Measurements from ENCODE around the gene SOX8.

The SOX8 gene

DNA sequence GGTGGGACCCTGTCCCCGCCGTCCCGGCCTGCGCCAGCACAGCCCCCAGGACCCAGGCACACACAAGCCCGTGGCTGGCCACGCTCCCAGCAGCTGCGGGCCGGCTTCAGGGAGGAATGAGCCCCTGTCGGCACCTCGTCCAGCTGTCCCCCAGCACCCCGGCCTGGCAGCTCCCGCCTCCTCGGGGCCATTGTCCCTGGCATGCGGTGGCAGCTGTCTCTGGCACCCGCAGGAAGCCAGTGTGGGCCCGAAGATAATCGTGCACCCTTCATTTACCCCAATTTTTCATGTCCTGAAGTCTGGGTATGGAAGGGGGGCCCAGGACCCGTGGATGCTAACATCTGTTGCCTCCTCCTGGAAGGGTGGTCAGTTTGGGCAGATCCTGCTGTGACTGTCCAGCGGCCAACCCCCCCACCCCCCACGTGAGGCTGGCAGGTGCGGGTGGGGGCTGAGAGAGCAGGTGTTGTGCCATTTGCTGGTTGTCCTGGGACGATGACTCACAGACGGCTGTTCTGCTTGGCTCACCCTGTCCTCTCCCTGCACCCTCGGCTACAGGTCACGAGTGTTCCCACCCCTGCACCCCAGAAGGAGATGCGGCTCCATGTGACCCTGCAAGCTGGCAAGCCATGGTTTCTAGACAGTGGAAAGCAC lies 6.8 kb upstream of the SOX8 start:
- DNase-seq = no peak

DNA sequence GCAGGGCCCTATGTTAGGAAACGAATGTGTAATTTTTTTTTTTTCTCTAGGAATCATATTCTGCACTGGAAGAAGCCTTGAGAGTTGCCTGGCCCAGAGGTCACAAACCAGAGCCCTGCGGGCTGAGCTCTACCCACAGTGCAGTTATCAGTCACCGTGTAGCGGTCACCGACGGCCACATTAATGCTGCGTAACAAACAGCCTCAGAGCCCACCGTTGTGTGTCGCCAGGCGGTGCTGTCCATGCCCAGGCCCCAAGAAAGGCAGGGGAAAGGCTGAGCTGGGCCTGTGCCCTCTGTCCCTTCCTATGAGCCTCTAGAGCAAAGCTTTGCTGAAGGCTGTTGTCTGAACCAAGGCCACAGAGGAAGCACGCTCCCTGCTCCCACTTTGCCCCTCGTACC lies 6.3 kb upstream of the SOX8 start:
- no peak for DNase-seq

DNA sequence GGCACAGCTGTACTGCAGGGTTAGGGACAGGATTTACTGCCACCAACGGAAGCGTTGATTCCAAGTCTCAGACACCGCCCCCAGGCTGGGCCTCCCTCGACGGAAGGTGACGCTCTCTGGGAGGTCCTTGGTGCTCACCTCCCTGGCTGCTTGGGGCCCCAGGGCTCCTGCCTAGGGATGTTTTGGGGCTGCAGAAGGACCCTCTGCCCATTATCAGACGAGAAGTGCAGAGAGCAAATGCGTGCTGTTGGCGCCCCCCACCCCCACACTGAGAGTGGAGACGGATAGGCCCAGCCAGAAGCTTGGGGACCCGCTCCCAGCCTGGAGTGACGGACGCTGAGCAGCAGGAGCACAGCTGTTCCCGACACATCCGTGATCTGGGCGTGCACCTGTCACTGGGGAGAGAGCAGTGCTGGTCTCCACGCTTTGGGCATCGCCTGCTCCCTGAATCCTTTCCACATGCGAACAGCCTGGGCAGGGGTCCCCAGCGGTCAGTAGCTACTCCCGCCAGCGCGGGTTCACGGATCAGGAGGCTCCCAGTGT lies 5.1 kb upstream of the SOX8 start:
- no peak for DNase-seq

DNA sequence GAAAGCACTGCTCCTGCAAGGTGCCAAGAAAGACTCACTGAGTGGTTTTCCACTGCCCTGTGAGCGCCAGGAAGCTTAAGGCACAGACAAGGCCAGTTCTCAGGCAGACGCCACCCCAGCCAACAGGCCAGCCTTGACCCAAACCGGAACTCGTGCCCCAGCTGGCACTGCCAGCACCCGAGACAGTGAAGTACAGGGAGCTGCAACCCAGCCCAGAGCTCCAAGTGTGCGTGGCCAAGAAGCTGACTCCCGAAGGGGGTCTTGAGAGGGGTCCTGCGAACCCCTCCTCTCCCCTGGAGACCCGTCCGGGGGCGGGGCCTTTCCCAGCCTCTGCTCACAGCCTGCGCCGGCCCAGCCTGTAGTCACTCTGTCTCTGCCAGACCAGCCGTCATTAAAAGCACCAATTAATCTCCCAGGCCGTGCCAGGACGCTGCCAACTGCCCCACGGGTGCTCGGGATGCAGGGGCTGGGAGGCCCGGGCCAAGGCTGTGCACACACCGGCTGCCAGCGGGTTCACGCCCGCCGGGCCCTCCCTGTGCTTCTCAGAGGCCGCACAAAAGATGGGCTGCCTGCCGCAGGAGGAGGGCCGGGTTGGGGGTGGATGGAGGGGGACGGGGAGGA lies 4.4 kb upstream of the SOX8 start:
- no peak for DNase-seq

DNA sequence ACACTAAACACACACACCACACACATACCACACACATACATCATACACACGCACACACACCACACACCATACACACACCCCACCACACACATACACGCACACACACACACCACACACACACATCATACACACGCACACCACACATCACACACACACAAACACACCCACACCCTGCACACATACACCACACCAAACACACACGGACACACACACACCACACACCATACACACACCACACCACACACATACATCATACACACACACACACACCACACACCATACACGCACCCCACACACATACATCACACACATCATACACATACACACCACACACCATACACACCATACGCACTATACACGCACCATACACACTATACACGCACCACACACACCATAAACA lies 3.7 kb upstream of the SOX8 start:
- no peak for DNase-seq

DNA sequence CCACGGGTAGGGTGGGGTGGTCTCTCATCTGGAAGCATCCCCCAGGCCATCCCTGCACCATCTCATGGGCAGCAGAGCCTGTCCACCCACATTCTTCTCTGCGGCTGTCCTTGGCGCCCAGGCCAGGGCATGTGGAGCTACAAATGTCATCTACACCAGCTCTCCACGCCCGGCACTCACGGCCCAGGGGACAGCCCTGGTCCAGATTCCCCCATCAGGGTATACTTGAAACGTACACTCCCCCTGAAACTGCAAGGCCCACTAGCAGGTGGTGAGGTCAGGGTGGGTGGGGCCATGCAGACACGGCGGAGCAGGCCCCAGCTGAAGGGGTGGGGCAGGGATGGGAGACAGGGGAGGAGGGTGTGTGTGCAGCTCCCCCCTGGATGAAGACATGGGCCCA lies 3.2 kb upstream of the SOX8 start:
- no peak for DNase-seq

DNA sequence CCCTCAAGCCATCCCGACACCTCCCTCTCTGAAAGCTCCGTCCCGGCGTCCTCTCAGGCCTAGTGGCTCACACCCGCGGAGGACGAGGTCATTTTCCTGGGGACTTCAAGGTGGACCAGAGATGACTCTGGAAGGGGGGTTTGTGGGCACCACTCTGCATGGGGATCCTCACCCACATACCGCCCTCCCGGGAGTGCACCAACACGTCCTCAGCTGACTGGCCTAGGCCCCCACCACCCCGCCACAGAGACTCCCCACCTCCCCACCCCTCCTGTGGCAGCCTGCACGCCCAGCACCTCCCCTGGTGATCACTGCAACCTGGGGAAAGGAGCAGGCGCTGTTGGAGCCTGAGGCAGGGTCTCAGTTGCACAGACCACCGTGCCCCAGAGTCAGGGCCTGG lies 2.4 kb upstream of the SOX8 start:
- no peak for DNase-seq

DNA sequence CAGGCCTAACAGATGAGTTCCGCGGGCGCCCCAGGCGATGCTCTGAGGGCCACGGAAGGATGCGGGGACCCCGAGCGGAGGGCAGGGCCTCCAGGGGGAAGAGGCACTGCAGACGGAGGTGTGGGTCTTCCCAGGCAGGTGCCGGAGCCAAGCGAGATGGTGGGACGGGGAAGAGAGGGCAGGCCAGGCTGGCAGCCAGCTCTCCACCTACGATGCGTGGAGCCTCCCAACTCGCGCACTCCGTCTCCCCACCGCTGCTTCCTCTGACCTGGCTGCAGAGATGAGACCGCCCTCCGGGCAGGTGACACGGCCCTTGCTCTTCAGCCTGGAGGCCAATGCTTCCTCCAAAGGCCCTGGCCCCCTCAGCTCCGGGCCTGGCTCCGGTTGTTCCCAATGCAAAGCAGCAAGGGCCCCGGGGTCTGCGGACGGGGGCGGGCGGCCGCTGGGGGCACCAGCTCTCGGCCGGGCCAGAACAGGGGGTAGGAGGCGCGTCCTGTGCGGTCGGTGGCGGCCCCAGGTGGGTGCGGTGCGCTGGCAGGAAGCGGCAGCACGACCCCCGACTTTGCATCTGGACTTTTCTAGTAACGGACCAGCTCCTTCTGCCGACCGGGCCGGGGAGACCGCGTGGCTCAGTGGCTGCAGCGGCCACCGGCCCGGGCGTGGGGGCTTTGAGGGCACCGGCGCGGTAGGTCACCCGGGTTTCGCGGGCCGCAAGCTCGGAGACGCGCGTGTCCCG lies 1.5 kb upstream of the SOX8 start:
- DNase-seq = no peak

DNA sequence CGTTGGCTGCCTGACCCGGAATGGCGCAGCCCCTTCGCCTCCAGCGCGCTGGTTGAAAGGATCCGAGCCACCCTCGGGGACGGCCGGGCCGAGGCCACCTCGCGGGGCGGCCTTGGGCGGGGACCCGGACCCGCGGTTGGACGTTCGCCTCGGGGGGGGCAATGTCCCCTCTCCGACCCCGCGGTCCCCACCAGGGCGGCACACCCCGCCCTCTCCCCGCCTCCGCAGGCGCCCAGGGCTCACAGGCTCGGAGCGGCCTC lies 1.0 kb upstream of the SOX8 start:
- DNase-seq = no peak

DNA sequence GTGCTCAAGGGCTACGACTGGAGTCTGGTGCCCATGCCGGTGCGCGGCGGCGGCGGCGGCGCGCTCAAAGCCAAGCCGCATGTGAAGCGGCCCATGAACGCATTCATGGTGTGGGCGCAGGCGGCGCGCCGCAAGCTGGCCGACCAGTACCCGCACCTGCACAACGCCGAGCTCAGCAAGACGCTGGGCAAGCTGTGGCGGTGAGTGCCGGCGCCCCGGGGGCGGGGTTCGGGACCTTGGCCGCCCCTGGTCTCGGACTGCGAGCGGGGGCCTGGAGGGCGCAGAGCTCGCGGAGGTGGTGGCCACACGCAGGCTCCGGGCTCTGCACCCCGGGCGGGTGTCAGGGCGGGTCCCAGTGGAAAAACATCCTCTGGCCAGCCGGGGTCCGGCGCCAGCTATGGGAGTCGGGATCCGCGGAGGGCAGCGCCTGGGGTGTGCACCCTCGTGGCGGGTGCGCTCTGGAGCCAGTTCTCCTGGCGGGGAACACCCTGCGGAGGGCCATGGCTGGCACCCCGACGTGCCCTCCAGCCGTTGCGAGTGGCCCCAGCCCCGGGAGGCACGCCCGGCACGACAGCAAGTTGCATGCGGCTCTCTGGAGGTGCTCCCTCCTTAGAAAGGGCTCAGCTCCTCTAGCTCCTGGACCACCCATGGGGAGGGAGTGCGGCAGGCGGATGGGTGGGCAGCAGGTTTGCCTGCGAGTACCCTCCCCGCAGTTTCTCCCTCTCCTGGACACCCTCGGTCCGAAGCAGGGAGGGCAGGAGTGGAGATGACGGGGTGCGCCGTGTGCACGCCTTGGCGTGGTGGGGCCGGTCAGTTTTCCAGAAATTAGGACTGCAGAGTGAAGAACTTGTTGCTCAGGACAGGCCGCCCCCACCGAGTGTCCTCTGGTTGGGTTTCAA lies 824 bp downstream of the SOX8 start:
- no peak for DNase-seq

DNA sequence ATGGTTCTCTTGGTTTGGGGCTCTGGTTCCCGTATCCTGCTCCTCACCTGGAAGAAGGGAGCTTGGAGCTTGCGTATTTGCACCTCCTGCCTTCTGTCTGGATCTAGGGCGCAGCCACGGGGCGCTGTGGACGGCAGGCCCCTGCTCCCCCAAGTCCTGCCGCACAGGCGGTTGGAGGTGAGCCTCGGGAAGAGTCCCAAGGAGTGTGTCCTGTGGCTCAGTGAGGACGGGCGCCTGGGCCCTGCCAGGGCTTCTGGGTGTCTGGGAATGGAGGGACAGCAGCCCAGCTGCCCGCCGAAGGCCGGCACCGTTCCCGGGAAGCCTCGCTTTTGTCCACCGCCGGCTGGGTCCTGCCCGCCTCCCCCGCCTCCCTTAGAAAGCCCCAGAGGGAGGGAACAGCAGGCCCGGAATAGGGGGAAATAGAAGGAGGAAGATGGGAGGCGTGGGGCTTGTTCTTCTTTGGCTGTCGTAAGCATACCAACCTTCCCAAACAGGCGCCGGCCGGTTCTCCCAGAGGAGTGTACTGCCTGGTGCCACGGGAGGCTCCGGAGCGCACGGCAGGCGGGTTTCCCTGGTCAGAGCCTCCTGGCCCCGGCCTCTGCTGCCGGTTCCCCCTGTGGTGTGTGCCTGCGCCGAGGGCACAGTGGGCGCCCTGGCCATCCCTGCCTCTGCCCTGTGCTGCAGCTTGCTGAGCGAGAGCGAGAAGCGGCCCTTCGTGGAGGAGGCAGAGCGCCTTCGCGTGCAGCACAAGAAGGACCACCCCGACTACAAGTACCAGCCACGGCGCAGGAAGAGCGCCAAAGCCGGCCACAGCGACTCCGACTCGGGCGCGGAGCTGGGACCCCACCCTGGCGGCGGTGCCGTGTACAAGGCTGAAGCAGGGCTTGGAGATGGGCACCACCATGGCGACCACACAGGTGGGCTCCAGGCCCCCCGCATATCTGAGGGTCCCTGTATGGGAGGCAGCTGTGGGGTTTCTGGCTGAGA lies 1.8 kb downstream of the SOX8 start:
- DNase-seq = no peak

DNA sequence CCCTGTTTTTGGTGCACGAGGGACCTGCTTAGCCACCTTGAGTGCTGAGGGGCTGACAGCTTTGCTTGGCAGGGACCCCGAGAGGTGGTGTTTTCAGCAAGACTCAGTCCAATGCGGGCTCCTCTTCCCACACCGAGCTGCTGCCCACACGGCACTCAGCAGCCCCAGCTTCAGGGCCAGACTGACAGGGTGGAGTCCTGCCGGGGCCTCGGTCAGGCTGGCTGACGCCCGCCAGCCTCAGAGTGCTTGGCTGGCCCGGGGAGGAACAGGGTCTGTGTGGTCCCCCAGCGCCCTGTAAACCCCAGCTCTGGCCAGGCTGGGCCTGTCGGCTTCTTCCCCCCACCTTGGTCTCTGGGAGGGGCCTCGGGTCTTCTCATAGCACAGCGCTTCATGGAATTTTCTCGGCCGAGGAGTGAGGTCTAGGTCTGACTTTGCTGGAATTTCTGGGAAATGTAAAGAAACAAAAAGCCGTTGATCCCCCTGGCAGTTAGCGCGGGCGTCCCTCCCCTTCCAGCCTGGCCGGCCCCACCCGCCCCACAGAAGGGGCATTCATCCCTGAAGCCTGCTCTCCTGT lies 2.6 kb downstream of the SOX8 start:
- DNase-seq = no peak

DNA sequence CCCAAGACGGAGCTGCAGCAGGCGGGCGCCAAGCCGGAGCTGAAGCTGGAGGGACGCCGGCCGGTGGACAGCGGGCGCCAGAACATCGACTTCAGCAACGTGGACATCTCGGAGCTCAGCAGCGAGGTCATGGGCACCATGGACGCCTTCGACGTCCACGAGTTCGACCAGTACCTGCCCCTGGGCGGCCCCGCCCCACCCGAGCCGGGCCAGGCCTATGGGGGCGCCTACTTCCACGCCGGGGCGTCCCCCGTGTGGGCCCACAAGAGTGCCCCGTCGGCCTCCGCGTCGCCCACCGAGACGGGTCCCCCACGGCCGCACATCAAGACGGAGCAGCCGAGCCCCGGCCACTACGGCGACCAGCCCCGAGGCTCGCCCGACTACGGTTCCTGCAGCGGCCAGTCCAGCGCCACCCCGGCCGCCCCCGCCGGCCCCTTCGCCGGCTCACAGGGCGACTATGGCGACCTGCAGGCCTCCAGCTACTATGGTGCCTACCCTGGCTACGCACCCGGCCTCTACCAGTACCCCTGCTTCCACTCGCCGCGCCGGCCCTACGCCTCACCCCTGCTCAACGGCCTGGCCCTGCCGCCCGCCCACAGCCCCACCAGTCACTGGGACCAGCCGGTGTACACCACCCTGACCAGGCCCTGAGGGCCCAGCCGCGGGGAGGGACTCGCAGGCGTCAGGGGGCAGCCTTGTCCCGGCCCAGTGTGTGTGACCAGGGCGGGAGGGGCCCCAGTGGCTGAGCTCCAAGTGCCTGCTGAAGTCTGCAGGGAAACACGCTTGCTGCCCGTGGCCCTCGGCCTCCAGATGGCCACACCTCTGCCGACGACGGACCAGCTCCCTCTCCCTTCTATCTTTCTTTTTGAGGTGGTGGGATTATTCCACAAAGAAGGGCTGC lies 3.4 kb downstream of the SOX8 start:
- DNase-seq = no peak

DNA sequence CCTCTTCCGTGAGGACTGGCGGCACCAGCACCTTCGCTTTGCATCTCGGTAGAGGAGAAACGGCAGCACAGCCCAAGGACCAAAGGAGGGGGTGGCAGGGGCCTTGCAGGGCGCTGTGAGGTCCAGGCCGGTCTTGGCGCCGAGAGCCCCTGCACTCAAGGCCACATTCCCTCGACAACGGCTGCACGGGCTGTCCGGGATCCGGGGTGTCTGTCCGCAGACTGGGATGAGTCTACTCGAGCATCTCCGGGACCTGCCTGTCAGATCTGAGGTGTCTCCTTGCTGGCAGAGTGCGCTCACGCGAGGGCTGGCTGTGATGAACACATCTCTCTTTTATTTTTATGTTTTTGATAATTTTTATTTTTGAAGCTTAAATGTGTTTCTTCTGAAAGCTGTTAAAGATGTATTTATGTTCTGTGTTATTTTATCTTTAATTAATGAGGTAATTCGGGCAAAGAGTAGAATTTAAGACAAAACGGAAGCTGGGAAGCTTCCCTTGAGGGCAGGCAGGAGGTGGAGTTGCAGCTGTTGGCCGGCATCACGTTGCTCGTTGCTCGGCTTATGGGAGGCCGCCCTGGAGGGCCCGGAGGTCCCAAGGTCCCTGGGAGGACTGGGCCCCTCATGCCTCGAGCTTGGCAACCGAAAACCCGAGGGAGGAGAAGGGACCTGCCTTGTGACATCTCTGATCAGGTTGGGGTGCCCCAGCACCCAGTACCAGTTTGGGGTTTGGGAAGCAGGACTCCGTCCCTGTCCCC lies 4.3 kb downstream of the SOX8 start:
- no peak for DNase-seq

DNA sequence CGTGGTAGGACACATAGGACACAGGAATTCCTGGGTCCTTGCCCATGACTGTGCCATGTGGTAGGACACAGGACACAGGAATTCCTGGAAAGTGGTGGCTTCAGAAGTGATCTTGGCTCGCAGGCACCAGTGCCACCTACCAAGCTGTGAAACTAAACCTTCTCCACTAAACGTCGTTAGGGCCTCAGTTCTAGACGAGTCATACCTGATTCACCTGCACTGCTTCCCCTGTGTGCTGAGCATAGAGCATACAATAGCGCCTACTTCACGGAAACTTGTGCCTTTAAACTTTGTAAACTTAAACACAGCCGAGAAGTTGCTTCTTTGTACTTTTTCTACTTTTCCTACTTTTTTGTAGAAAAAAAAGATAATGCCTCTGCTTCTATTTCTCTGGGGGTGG lies 4.8 kb downstream of the SOX8 start:
- DNase-seq = no peak

DNA sequence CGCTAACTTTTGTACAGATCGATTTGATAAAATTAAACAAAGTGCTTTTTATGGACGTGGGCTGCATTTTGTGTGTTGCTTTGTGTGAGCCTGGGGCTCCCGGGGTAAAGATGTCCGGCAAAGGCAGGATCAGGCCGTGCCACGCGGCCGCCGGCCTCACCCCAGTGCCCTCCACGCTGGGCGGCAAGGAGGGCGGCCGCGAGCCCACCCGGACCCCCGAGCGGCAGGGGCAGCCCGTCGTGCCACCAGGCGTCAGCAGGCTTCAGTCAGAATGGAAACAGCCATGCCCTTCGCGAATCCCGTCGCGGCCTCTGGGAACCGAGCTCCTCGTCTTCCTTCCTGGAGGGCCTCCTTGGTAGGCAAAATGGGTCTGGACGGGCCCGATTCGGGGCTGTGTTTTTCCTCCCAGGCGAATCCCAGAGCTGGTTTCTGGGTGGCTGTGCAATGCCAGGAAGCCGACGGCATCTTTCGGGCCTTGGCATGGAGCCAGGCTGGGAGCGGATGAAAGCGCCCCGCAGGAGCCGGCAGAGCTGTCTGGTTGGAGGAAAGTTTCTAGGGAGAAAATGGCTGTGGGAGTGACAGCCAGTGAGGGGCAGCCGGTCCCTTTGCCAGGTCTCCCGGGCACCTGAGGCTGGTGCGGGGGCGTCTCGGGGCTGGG lies 5.5 kb downstream of the SOX8 start:
- peak; percentile 45 for DNase-seq

DNA sequence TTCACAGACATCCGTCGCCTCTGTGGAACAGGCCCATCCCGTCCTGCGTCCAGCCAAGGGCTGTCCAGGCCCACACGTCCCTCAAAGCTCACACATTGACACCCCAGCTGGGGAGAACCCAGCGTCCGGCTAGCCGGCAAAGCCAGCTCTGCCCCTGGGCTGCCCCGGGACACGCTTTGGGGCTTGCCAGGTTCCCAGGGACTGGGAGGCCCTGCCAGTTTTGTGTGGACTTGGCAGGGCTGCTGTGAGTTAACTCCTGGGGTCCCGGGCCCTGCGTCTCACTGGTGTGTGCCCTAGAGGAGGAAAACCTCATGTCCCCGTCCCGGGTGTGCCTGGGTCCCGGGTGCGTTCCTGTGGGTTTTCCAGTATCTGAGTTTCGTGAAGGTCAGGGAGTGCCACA lies 6.3 kb downstream of the SOX8 start:
- no peak for DNase-seq

DNA sequence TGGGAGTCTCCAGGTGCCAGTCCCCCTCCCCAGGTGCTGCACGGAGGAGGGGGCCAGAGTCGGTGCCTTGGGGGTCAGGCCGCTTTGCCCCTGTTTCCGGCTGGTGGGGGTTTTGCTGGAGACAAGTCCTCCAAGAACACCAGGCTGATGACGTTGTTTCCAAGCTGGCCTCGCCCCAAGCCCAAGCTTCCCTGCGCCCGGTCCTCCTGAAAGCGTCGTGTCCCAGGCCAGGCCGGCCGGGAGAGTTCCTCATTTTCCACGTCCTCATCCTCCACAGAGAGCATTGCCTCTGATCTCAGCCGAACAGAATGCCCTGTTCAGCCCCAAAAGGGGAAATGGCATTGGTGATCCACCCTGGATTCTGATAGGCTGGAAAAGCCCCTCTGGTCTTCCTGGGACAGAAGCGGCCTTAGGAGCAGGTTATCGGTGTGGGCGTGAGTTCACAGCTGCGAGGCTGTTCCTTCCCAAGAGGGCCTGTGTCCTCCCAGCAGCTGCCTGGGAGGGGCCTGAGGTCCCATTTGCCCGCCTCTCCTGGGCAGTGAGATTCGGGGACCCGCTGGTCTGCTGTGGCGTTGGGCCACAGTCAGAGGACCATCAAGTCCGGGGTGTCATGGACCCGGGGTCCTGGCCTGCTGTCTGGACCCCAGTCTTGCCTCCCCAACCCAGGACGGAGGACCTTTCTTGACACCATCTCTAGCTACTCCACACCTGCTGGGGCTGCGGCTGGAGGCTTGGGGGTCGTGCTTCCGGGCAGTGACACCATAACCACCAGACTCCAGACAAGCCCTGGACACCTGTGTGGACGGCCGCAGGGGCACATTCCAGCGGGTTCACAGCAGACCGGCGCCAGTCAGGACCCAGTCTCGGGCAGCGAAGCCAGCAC lies 7.1 kb downstream of the SOX8 start:
- no peak for DNase-seq

Data from NCI-H345 (cell line).